ENCODE results near the gene AP3B2.

Gene AP3B2

GRCh38 chr15:82649226-82649999, 60.3 kb downstream of the AP3B2 start:
- ChIA-PET POLR2A (interaction anchor here (0.6 kb wide), 1 partner anchor 20 kb away, joined by 3 read pairs; no protein-coding TSS in a partner anchor), CTCF (interaction anchor here (0.9 to 1.6 kb wide), 2 partner anchors 17 to 155 kb away, joined by 3 read pairs; no protein-coding TSS in a partner anchor)
- H3K27ac ChIP-seq (ENCODE audit: insufficient read depth in 1 of 2, low read depth in 1 of 2, low read length in 2 of 2, poor library complexity in 1 of 2, severe bottlenecking in 2 of 2), result no peak overlapping the region
- no peak overlapping the region for H3K4me3 ChIP-seq (ENCODE audit: control insufficient read depth in 1 of 7, extremely low read depth in 1 of 7, insufficient read depth in 4 of 7, low read depth in 2 of 7, low read length in 6 of 7)
- peaks cover 0 to 3% (median 0%) of the 10 kb centered on the region in 5 experiments for H3K9me3 ChIP-seq (ENCODE audit: control extremely low read depth in 1 of 5, control insufficient read depth in 4 of 5, insufficient read depth in 2 of 5, low read depth in 1 of 5, low read length in 4 of 5)
- peaks cover 4 to 50% (median 45%) of the 10 kb centered on the region in 5 experiments for H3K27me3 ChIP-seq (replicated peaks in 2 of 5; ENCODE audit: control insufficient read depth in 4 of 5, insufficient read depth in 5 of 5, low read length in 4 of 5)
- no peak for DNase-seq
- H3K4me1 ChIP-seq (ENCODE audit: control extremely low read depth in 1 of 4, control insufficient read depth in 4 of 4, insufficient read depth in 4 of 4, low read length in 3 of 4), result peaks cover 0 to 29% (median 19%) of the 10 kb centered on the region in 4 experiments
- 64% methylated on average over 11 of the region's 11 CpGs for WGBS (ENCODE audit: insufficient coverage)
- H3K36me3 ChIP-seq (ENCODE audit: control insufficient read depth in 4 of 4, insufficient read depth in 4 of 4, low read length in 3 of 4), result no peaks in the 10 kb centered on the region

DNA sequence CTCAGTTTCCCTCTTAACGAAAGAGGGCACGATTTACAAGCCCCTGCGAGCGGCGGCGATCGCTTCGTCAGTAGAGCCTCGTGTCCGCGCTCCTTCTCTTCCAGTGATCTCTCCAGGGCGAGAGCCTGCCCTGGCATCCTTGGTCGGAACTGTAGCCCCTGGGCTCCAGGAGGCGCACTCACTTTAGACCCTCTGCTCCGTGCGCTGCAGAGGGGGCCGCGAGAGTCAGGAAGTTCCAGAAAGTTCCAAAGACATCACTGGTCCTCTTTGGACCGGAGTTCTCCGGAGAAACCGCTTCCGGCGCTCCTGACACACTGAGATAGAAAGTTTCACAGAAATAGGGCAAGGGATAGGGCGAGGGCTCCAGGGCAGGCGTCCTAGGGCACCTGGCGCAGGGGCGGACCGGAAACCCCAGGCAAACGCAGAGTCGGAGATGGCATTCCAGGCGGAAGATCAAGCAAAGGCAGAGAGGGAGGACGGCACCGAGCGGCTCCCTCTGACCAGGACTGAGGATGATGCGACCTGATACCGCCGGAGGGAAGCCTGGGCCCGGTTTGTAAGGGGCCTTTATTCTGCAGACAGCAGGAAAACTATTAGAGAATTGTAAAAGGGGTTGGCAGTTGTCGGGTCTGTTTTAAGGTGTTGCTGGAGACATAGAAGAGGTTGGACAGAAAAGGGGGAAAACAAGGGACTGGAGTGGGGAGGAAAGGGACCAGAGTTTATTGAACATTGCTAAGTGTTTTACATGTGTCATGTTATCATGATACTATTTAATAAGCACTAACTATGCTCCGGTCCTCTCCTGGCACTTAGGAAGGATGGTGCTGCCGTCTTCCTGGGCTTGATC, 61.2 kb downstream of the AP3B2 start:
- POLR2A ChIA-PET, result no interaction called here
- WGBS (ENCODE audit: insufficient coverage), result 53% methylated on average over 33 of the region's 41 CpGs
- H3K4me3 ChIP-seq (ENCODE audit: control insufficient read depth in 1 of 7, extremely low read depth in 1 of 7, insufficient read depth in 4 of 7, low read depth in 2 of 7, low read length in 6 of 7), result peak overlapping the region in 5 of 7 experiments; percentile 20 to 69 (median 55)

GRCh38 chr15:82647835-82648256, 61.8 kb downstream of the AP3B2 start:
- POLR2A ChIA-PET, result no interaction called here
- peak in 2 of 3 donors; percentile 30 to 54 for DNase-seq
- peaks cover 4 to 63% (median 50%) of the 10 kb centered on the region in 5 experiments for H3K27me3 ChIP-seq (replicated peaks in 2 of 5; ENCODE audit: control insufficient read depth in 4 of 5, insufficient read depth in 5 of 5, low read length in 4 of 5)

More for the DNA sequence above, 61.2 kb downstream of the AP3B2 start:
- H3K4me1 ChIP-seq (ENCODE audit: control extremely low read depth in 1 of 4, control insufficient read depth in 4 of 4, insufficient read depth in 4 of 4, low read length in 3 of 4), result peaks cover 0 to 29% (median 19%) of the 10 kb centered on the region in 4 experiments
- CTCF ChIA-PET, result no interaction called here
- peaks cover 4 to 58% (median 46%) of the 10 kb centered on the region in 5 experiments for H3K27me3 ChIP-seq (replicated peaks in 2 of 5; ENCODE audit: control insufficient read depth in 4 of 5, insufficient read depth in 5 of 5, low read length in 4 of 5)
- no peak for DNase-seq
- H3K9me3 ChIP-seq (ENCODE audit: control extremely low read depth in 1 of 5, control insufficient read depth in 4 of 5, insufficient read depth in 2 of 5, low read depth in 1 of 5, low read length in 4 of 5), result peaks cover 0 to 3% (median 0%) of the 10 kb centered on the region in 5 experiments
- no peaks in the 10 kb centered on the region for H3K36me3 ChIP-seq (ENCODE audit: control insufficient read depth in 4 of 4, insufficient read depth in 4 of 4, low read length in 3 of 4)
- H3K27ac ChIP-seq (ENCODE audit: insufficient read depth in 1 of 2, low read depth in 1 of 2, low read length in 2 of 2, poor library complexity in 1 of 2, severe bottlenecking in 2 of 2), result no peak overlapping the region

GRCh38 chr15:82647045-82647834, 62.4 kb downstream of the AP3B2 start, which contains the start of gene CPEB1:
CPEB1 (minus strand) TSS chr15:82647363; CDS start chr15:82628459, 18,904 bp downstream.
- Histone ChIP-seq H3K27me3 (replicated peaks in 2 of 5; ENCODE audit: control insufficient read depth in 4 of 5, insufficient read depth in 5 of 5, low read length in 4 of 5) (peaks cover 6 to 66% (median 51%) of the 10 kb centered on the region in 5 experiments), H3K4me1 (ENCODE audit: control extremely low read depth in 1 of 4, control insufficient read depth in 4 of 4, insufficient read depth in 4 of 4, low read length in 3 of 4) (peaks cover 0 to 29% (median 19%) of the 10 kb centered on the region in 4 experiments), H3K4me3 (ENCODE audit: control insufficient read depth in 1 of 7, extremely low read depth in 1 of 7, insufficient read depth in 4 of 7, low read depth in 2 of 7, low read length in 6 of 7) (peak within 1 kb of the TSS; percentile 8 to 69 (median 49)), H3K36me3 (ENCODE audit: control insufficient read depth in 4 of 4, insufficient read depth in 4 of 4, low read length in 3 of 4) (no peaks in the 10 kb centered on the region), H3K9me3 (ENCODE audit: control extremely low read depth in 1 of 5, control insufficient read depth in 4 of 5, insufficient read depth in 2 of 5, low read depth in 1 of 5, low read length in 4 of 5) (peaks cover 0 to 3% (median 0%) of the 10 kb centered on the region in 5 experiments), H3K27ac (ENCODE audit: insufficient read depth in 1 of 2, low read depth in 1 of 2, low read length in 2 of 2, poor library complexity in 1 of 2, severe bottlenecking in 2 of 2) (peak within 1 kb of the TSS in 1 of 2 experiments; percentile 43)
- ChIA-PET POLR2A (no interaction called here), CTCF (no interaction called here)
- WGBS (ENCODE audit: insufficient coverage), result 10% methylated on average over 84 of the region's 96 CpGs
- peak; percentile 45 to 79 (median 72) for DNase-seq

More at GRCh38 chr15:82647835-82648256, 61.8 kb downstream of the AP3B2 start:
- Histone ChIP-seq H3K4me3 (ENCODE audit: control insufficient read depth in 1 of 7, extremely low read depth in 1 of 7, insufficient read depth in 4 of 7, low read depth in 2 of 7, low read length in 6 of 7) (peak overlapping the region in 6 of 7 experiments; percentile 8 to 69 (median 52)), H3K9me3 (ENCODE audit: control extremely low read depth in 1 of 5, control insufficient read depth in 4 of 5, insufficient read depth in 2 of 5, low read depth in 1 of 5, low read length in 4 of 5) (peaks cover 0 to 3% (median 0%) of the 10 kb centered on the region in 5 experiments), H3K27ac (ENCODE audit: insufficient read depth in 1 of 2, low read depth in 1 of 2, low read length in 2 of 2, poor library complexity in 1 of 2, severe bottlenecking in 2 of 2) (no peak overlapping the region), H3K4me1 (ENCODE audit: control extremely low read depth in 1 of 4, control insufficient read depth in 4 of 4, insufficient read depth in 4 of 4, low read length in 3 of 4) (peaks cover 0 to 29% (median 19%) of the 10 kb centered on the region in 4 experiments), H3K36me3 (ENCODE audit: control insufficient read depth in 4 of 4, insufficient read depth in 4 of 4, low read length in 3 of 4) (no peaks in the 10 kb centered on the region)
- CTCF ChIA-PET, result no interaction called here
- under 1% methylated on average over 35 of the region's 49 CpGs for WGBS (ENCODE audit: insufficient coverage)

DNA sequence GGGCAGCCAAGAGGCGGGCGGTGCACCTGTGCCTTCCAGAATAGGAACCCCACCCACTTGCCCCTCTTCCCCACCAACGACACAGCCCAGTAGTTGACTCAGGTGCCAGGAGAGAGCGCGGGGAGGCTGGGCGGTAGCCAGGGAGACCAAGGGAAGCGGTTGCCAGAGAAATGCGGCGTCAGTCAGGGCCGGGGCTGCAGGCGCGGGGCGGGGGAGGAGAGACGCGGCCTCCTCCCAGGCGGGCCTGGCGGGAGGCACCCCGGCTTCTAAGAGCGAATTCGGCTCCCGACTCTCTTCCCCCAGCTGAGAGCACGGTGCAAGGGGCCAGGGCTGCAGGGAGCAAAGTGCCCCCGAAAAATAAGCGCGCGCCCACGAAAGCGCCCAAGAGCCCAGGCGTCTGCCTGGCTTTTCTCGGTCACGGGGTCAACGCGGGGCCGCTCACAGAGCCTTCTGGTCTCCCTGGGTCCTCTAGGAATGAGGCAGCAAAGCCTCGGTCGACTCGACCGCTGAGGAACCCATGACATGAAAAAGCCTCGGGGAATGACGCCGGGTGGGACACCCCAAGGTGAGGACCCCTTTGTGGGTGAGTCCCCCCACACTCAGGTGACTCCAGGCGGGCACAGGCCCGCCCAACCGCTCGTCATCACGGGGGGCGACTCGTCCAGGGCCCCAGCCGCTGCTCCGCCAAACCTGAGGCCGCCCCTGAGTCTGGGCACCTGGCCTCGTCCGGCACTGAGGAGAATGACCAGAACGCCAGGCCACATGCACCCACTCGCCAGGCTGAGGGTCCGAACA, 63.2 kb downstream of the AP3B2 start:
- CTCF ChIA-PET, result no interaction called here
- Histone ChIP-seq H3K4me3 (ENCODE audit: control insufficient read depth in 1 of 7, extremely low read depth in 1 of 7, insufficient read depth in 4 of 7, low read depth in 2 of 7, low read length in 6 of 7) (peak overlapping the region in 3 of 7 experiments; percentile 52 to 59 (median 55)), H3K27ac (ENCODE audit: insufficient read depth in 1 of 2, low read depth in 1 of 2, low read length in 2 of 2, poor library complexity in 1 of 2, severe bottlenecking in 2 of 2) (peak overlapping the region in 1 of 2 experiments; percentile 43), H3K9me3 (ENCODE audit: control extremely low read depth in 1 of 5, control insufficient read depth in 4 of 5, insufficient read depth in 2 of 5, low read depth in 1 of 5, low read length in 4 of 5) (peaks cover 0 to 3% (median 0%) of the 10 kb centered on the region in 5 experiments), H3K27me3 (replicated peaks in 2 of 5; ENCODE audit: control insufficient read depth in 4 of 5, insufficient read depth in 5 of 5, low read length in 4 of 5) (peaks cover 6 to 70% (median 54%) of the 10 kb centered on the region in 5 experiments), H3K36me3 (ENCODE audit: control insufficient read depth in 4 of 4, insufficient read depth in 4 of 4, low read length in 3 of 4) (no peaks in the 10 kb centered on the region), H3K4me1 (ENCODE audit: control extremely low read depth in 1 of 4, control insufficient read depth in 4 of 4, insufficient read depth in 4 of 4, low read length in 3 of 4) (peaks cover 0 to 29% (median 19%) of the 10 kb centered on the region in 4 experiments)
- POLR2A ChIA-PET, result no interaction called here
- peak in 2 of 3 donors; percentile 41 to 54 for DNase-seq
- WGBS (ENCODE audit: insufficient coverage), result 16% methylated on average over 54 of the region's 56 CpGs

All from common myeloid progenitor, CD34-positive (primary cell).